NCI-H2107 treated with DMSO at 0.1 percent for 48 hours (cell line): ENCODE results near the gene IFITM10.

Source experiments
- DNase-seq: peaks from one replicate; lab custom pipeline; 2025; ENCODE audit not compliant: unreplicated experiment; lab: John Stamatoyannopoulos, UW

Gene IFITM10

GRCh38 chr11:1750481-1750839 lies at the start of gene IFITM10:
Gene IFITM10, minus strand, starts transcription at chr11:1750595. Its CDS starts 153 bp downstream, at chr11:1750442.
- DNase-seq = no peak

- no peak for DNase-seq
Measured at GRCh38 chr11:1797391-1798125, 47.2 kb upstream of the IFITM10 start.

- DNase-seq = no peak
Measured at GRCh38 chr11:1796413-1797011, 46.1 kb upstream of the IFITM10 start.

- DNase-seq = no peak
Measured at GRCh38 chr11:1793081-1793480, 42.7 kb upstream of the IFITM10 start.

GRCh38 chr11:1792461-1792860 lies 42.1 kb upstream of the IFITM10 start:
- DNase-seq = no peak

- DNase-seq = no peak
Measured at GRCh38 chr11:1791912-1792311, 41.5 kb upstream of the IFITM10 start.

- no peak for DNase-seq
Measured at GRCh38 chr11:1786466-1786865, 36.1 kb upstream of the IFITM10 start.

- no peak for DNase-seq
Measured at GRCh38 chr11:1785749-1786413, 35.5 kb upstream of the IFITM10 start.

- no peak for DNase-seq
Measured at GRCh38 chr11:1784761-1785650, 34.6 kb upstream of the IFITM10 start.

- no peak for DNase-seq
Measured at GRCh38 chr11:1783725-1784529, 33.5 kb upstream of the IFITM10 start.

- DNase-seq = no peak
Measured at GRCh38 chr11:1782831-1783724, 32.7 kb upstream of the IFITM10 start.

- DNase-seq = no peak
Measured at GRCh38 chr11:1782031-1782590, 31.7 kb upstream of the IFITM10 start.

GRCh38 chr11:1781593-1781975 lies 31.2 kb upstream of the IFITM10 start:
- DNase-seq = no peak

- no peak for DNase-seq
Measured at GRCh38 chr11:1780700-1781592, 30.6 kb upstream of the IFITM10 start.

GRCh38 chr11:1779806-1780699 lies 29.7 kb upstream of the IFITM10 start:
- no peak for DNase-seq

- DNase-seq = no peak
Measured at GRCh38 chr11:1779034-1779805, 28.8 kb upstream of the IFITM10 start.
